B cell (primary cell): ENCODE results near the gene TBC1D23.
"Not testable (repeated sequence)": the region's sequence is repeated elsewhere in the genome, so short reads cannot be mapped to it uniquely, and the experiment has no call there.

Experiments used
- CTCF ChIP-seq: fragments of 200-600 bp; IDR thresholded peaks from one replicate; pipeline ENCODE4 v1.8.0; 2022; ENCODE audit warnings: antibody characterized with exemption, mild to moderate bottlenecking
- EZH2 ChIP-seq: IDR thresholded peaks from 2 replicates; pipeline ENCODE4 v1.6.1; 2012; ENCODE audit warnings: borderline replicate concordance, low read depth, mild to moderate bottlenecking, moderate library complexity, low read length; ENCODE audit not compliant: insufficient read depth, poor library complexity, severe bottlenecking

GRCh38 chr3:100336229-100336628 is 75.4 kb downstream of the TBC1D23 start:
- not testable (repeated sequence) for TF ChIP-seq EZH2, CTCF
